ENCODE results near the gene ARIH2. TPM values are rescaled to one million over a fixed set of nuclear protein-coding genes. Genes with fewer than 3 reads are reported as not detected.

The ARIH2 gene
- total and polyA plus RNA-seq, 2 donors (not counting 3 experiments of a cell fraction or from before 2014, with no cell fraction given): 59.7 to 85.5 TPM

- no peak for DNase-seq (ENCODE audit: low read depth, low spot score)
- Histone ChIP-seq H3K9me3 (replicated peaks; ENCODE audit: control insufficient read depth, insufficient read depth, low read length) (no peaks in the 10 kb centered on the region), H3K4me2 (ENCODE audit: insufficient read depth, low read length) (no peak overlapping the region), H3K36me3 (ENCODE audit: control insufficient read depth in 2 of 2, extremely low read depth in 1 of 2, insufficient read depth in 2 of 2, low read length in 2 of 2) (no peaks in the 10 kb centered on the region), H2AFZ (ENCODE audit: low read depth, low read length) (no peak overlapping the region), H3K4me1 (ENCODE audit: control insufficient read depth, extremely low read depth, insufficient read depth, low read length) (no peaks in the 10 kb centered on the region), H3K27ac (ENCODE audit: insufficient read depth, low read depth, low read length) (no peak overlapping the region), H3K27me3 (ENCODE audit: control insufficient read depth in 2 of 2, insufficient read depth in 2 of 2, low read length in 2 of 2) (no peaks in the 10 kb centered on the region), H4K20me1 (replicated peaks; ENCODE audit: control insufficient read depth, extremely low read depth, insufficient read depth, low read length) (no peaks in the 10 kb centered on the region), H3K4me3 (replicated peaks in 1 of 3; ENCODE audit: insufficient read depth in 1 of 3, low read depth in 1 of 3, low read length in 3 of 3) (no peak overlapping the region), H3K9ac (replicated peaks; ENCODE audit: extremely low read depth, insufficient read depth, low read length) (no peak overlapping the region), H3K9me1 (replicated peaks; ENCODE audit: control insufficient read depth, extremely low read depth, insufficient read depth, low read length) (no peaks in the 10 kb centered on the region), H3K79me2 (ENCODE audit: control insufficient read depth, insufficient read depth, low read length) (no peaks in the 10 kb centered on the region)
- intact Hi-C loops (cut with micrococcal nuclease) (no loop called here), dilution Hi-C loops (cut with MboI; ENCODE audit: extremely low pct_ligation_motif_present, low sequenced_read_pairs) (no loop called here)
- ChIA-PET CTCF (interaction anchor here (0.6 kb wide), 1 partner anchor 1242 kb away, joined by 3 read pairs; no protein-coding TSS in a partner anchor), POLR2A (no interaction called here)
- BruUV-seq (replicated peaks): no TSS peak
- no peak for FAIRE-seq
- TF ChIP-seq EZH2 (IDR thresholded peaks at IDR 0.05; ENCODE audit: borderline replicate concordance, low read depth, low read length, severe bottlenecking) (no peak), POLR2A (IDR thresholded peaks at IDR 0.05; ENCODE audit: low read depth, low read length) (no peak), FOS (IDR thresholded peaks at IDR 0.05; ENCODE audit: borderline replicate concordance, insufficient read depth, low read length) (no peak), JUN (IDR thresholded peaks at IDR 0.05; ENCODE audit: borderline replicate concordance, insufficient read depth, insufficient read length, low read depth) (no peak), MYC (IDR thresholded peaks at IDR 0.05; ENCODE audit: low read depth, low read length) (no peak), POLR2AphosphoS5 (IDR thresholded peaks at IDR 0.05; ENCODE audit: insufficient read depth, low read depth, low read length) (no peak), GATA2 (IDR thresholded peaks at IDR 0.05; ENCODE audit: insufficient read depth, insufficient read length, low read depth, low read length) (no peak), CTCF (IDR thresholded peaks at IDR 0.05; ENCODE audit: extremely low read depth in 1 of 2, insufficient read depth in 1 of 2, low read depth in 1 of 2, low read length in 2 of 2) (no peak)
- TF ChIP-seq, protein P1, sequence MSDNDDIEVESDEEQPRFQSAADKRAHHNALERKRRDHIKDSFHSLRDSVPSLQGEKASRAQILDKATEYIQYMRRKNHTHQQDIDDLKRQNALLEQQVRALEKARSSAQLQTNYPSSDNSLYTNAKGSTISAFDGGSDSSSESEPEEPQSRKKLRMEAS (IDR thresholded peaks at IDR 0.05; ENCODE audit: insufficient read depth, insufficient read length): no peak
These were observed 39.2 kb upstream of the ARIH2 start for GRCh38 chr3:48879307-48879993.

Measured in endothelial cell of umbilical vein (primary cell).